HepG2 (cell line): ENCODE results near the gene GARIN5A.

ENCODE experiments used
- DPF2 ChIP-seq: sonication (generic); formaldehyde crosslinking; IDR thresholded peaks from 2 replicates; pipeline ENCODE4 v1.4.0; 2020; ENCODE audit warnings: mild to moderate bottlenecking, low read depth, missing genetic modification reagents, borderline replicate concordance
- MYC ChIP-seq: sonication (generic); formaldehyde crosslinking; IDR thresholded peaks from 2 replicates; pipeline ENCODE4 v1.9.0; 2021; ENCODE audit warnings: missing genetic modification reagents, borderline replicate concordance
- POGZ ChIP-seq: sonication (generic); formaldehyde crosslinking; IDR thresholded peaks from 2 replicates; pipeline ENCODE4 v1.4.0; 2020; ENCODE audit warnings: mild to moderate bottlenecking, missing genetic modification reagents
- POLR2A ChIP-seq, 2 experiments: IDR thresholded peaks; 2 replicates each; pipeline ENCODE4 v1.6.1; 2011; ENCODE audit warnings: low read depth in 2 of 2, low read length in 2 of 2, mild to moderate bottlenecking in 1 of 2, moderate library complexity in 1 of 2; ENCODE audit not compliant: insufficient read depth in 1 of 2
- POLR2AphosphoS5 ChIP-seq: IDR thresholded peaks from 2 replicates; pipeline ENCODE4 v1.6.1; 2012; ENCODE audit warnings: low read depth, low read length
- ZBTB25 ChIP-seq: IDR thresholded peaks from 2 replicates; pipeline ENCODE4 v1.6.1; 2018; ENCODE audit warnings: missing genetic modification reagents
- ZNF234 ChIP-seq: sonication (generic); formaldehyde crosslinking; conservative IDR thresholded peaks from 2 replicates; pipeline ENCODE4 v1.5.1; 2020; ENCODE audit warnings: mild to moderate bottlenecking, missing genetic modification reagents
- ZNF318 ChIP-seq: sonication (generic); formaldehyde crosslinking; IDR thresholded peaks from 2 replicates; pipeline ENCODE4 v1.4.0; 2020; ENCODE audit warnings: mild to moderate bottlenecking, missing genetic modification reagents
- ZSCAN25 ChIP-seq: sonication (generic); formaldehyde crosslinking; IDR thresholded peaks from 2 replicates; pipeline ENCODE4 v1.8.0; 2022; ENCODE audit warnings: mild to moderate bottlenecking, missing genetic modification reagents

GRCh38 chr19:50497022-50497405 is 20.4 kb upstream of the GARIN5A start:
- TF ChIP-seq DPF2 (CRISPR knock-in tag) (no peak), POGZ (CRISPR knock-in tag) (no peak), ZNF318 (CRISPR knock-in tag) (no peak), POLR2AphosphoS5 (no peak), POLR2A (IDR thresholded peaks at IDR 0.05; ENCODE audit: insufficient read depth in 1 of 2, low read depth in 2 of 2, low read length in 2 of 2) (no peak), ZBTB25 (CRISPR knock-in tag) (no peak), ZSCAN25 (CRISPR knock-in tag) (no peak), ZNF234 (CRISPR knock-in tag) (no peak), MYC (CRISPR knock-in tag) (no peak)
